NCI-H1105 treated with DMSO at 0.1 percent for 48 hours (cell line): Measurements from ENCODE around the gene ETV6.

ENCODE experiments used
- DNase-seq: peaks from one replicate; lab custom pipeline; 2025; lab: John Stamatoyannopoulos, UW

ETV6 gene

DNA sequence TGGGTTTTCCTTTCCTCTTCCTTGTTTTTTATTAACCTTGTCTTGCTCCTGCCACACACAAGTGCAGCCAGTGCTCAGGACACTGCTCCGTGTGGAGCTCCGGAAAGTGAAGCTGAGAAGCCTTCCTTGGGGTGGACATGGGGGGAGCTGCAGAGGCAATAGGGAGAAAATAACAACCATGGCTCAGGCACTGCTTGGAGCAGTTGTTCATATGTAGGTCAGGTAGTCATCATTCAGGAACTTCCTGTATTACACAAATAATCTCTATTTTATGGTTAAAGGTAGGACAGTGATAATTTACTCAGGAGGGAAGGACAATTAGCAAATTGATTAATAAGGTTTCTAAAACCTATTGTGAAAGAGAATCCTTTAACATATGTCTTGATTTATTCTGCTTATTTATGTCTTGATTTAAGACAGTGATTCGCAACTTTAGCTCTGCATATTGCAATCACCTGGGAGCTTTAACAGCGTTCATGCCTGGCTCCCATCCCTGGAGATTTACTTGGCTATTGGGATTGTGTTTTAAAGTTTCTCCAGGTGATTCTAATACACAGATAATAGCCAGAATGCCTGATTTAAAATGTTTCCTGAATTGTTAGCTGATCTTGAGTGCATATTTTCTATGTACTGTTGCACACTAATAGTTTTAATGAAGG, 92.1 kb downstream of the ETV6 start:
- no peak for DNase-seq

DNA sequence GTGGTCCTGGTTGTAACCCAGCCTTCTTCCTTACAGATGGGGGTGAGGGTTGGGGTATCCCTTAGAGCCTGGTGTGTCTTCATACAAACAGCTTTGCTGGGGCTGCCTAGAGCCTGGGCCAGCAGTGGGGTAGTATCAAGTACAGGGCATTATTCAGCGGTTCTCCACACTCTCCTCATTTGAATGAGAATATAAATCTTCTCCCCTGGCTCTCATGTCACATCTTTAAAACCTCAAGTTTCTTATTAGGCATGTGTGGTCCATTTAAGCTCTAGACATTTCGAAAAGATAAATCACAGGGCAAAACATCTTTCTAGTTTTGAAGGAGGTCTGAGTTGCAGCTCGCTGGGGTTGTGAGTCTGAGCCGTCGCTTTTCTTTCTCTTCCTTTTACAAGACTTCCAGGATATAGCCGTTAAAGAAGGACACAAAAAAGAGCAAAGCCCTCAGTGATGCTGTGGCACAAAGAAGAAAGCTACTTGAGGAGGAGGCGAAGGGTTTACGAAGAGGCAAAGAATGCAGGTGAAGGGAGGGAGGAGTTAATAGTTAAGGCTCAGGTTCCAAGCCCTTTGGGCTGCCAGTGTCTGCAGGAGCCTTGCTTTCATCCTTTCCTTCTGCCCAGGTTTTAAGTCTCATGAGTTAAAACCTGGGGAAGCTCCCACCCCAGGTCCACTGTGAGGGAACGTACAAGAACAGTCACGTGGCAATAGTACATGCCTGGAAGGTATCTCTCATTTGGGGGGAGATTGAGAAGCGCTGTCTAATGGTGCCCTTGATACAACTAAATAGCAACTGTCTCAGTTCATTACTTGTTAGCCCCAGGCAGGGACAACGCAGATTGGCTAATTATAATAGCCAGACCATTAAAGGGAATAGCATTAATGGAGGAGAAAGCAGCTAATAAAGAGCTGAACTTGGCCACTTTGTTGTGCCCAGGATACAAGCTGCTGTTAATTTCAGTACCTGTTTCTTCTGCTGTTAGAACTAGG, 94.2 kb downstream of the ETV6 start:
- DNase-seq, result no peak

DNA sequence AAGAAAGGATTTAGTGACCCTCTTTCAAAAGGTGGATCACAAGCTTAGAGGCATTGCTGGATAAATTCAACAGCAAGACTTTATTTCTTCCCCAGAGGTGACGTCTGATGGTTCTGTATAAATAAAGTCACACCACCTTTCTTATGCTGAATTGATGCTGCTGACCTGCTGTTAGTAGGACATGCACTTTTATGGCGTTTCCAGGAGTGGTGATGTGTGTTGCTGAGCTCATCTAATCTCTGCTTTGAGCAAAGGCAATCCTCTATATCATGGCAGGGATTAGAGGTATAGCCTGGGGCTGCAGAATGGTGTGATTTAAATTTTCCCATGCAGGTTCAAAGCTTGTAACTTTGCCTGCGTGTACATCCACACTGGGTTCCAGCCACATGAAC, 94.9 kb downstream of the ETV6 start:
- no peak for DNase-seq

DNA sequence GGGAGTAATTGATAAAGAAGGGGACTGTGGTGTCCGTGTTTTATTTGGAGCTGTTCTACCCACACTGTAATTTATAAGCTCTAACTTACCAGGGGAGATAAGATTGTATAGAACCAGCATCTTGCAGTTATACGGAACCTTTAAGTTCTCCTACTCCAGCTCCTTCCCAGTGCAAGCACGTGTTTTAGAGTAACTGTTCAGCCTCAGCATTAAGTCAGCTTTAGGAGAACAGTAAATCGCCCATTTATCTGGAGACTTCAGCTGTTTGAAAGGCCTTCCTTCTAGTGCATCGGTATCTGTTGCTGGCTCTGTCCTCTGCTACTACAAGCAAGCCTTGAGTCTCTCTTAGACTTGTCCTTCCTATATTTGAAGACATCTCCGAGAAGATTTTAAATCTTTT, 95.6 kb downstream of the ETV6 start:
- DNase-seq, result no peak

DNA sequence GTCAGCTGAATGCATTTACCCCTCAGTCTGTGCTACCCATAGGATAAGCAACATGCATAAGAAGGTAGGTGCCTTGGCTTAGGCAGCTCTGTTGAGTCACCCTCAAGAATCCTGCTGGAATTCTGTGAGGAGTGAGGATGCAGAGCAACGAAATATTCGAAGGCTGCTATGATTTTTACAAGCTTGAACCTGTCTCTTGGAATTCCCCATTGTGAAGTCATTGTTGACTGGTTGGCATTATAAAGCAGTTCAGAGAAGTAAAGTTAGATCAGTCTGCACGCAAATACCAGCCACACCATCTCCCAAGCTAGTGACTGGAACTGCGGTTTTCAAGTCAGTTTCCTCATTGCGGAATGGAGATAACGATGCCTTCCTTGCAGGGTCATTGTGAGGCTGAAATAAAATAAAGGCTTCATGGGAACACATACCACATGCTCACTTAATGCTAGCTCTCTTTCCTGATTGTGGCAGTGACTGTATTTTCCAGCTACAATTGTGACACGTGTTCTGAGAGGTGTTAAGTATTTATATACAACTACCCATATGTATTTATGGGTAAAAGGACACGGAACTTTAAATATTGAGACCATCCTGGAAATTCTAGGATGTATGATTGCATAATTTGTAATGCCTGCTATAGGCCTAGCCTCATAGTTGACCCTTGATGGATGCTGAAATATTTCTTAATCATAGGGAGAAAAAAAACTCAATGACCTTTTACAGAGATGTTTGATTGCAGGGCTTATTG, 96.7 kb downstream of the ETV6 start:
- DNase-seq, result no peak

DNA sequence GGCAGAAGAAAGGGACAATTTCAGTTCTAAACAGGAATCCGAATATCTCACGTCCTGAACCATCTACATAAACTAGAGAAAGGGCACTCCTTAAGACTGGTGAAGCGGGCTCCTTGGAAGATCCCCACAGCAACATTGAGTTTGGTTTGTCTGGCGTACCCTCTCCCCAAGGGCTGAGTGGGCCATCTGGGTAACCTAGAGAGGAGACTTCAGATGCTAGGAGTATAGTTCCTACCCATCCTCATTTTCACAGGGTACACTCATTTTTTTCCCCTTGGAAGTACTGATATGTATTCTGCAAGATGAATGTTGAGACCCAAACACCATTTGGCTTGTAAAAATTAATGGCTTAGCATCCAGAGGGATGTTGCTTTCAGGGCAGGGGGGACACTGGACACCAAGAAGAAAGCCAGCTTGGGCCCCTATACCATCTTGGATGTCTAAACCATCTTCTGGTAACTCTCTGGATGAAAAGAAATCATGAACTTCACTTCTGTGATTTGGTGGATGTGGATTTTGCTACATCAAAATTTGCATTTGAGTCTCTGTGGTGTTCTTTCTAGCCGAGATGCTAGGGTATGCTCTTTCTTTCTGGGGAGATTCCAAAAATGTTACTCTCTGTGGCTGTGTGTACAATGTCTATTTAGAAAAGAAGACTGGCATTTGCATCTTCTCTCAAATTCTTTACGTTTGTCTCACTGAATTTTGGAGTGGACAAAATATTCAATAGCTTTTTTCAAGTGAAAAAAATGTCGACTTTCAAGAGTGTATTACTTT, 97.7 kb downstream of the ETV6 start:
- no peak for DNase-seq

DNA sequence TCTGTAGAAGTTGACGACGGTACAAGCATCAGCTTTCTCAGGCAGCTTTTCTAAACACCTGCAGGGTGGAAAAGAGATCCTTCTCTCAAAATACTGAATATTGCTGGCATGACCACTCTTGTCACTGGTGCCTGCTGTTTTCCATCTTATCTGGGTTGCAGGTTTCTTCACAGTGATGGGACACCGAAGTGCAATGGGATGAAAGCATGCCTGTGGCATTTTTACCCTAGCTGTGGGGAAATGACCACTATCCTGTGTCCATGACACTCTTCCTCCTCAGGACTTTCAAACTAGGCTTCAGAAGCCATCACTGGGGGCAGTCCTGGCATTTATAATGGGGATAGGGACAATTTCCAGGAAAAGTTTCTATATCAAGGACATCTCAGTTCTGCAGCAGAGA, 98.5 kb downstream of the ETV6 start:
- no peak for DNase-seq

DNA sequence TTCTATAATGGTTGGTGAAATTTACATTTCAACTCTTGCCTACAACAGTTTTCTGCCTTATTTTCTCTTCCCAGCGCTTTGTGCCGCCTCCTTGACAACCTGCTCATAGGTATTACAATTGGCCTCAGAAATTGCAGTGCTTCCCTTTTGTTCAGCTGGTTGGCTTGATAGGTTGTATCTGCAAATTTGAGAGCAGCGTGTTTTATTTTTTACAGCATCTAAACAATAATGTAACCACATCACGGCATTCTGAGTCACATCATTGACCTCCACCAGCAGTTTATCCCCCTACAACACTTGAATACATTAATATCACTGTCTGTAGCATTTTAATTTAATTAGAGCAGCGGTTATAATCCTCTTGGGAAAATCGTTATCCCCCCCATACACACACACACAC, 99.4 kb downstream of the ETV6 start:
- DNase-seq, result no peak

DNA sequence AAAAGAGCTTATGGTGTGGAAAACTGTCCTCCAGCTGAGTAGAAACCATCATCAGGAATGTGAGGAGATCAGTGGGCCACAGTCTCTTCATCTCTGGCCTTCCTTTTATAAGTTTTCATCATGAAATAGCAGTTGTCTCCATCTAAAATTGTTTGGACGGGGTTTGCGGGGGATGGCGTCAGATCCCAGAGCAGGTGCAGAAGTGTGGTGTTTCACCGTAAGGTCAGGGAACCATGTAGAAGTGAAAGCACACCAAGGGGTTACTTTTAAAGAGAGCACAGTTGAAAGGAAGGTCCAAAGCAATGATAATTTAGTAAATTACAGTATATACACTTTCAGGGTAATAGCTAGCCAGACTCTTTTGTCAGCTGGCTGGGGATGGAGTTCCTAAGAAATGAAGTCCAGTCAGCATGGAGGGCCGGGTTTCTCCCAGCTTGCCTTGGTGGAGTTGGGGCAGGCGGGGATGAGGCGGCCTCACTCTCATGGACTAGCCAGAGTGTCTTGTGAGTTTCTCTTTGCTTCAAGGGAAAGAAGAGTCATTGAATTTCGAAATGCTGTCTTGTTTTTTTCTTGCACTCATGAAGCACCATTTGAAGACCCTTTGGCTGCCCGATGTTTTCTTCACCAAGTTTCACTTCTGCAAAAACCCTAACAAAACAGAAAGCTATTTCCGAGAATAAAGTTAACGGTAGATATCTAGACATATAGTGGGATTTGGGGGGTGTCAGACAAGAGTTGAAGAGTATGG, 100.6 kb downstream of the ETV6 start:
- no peak for DNase-seq

DNA sequence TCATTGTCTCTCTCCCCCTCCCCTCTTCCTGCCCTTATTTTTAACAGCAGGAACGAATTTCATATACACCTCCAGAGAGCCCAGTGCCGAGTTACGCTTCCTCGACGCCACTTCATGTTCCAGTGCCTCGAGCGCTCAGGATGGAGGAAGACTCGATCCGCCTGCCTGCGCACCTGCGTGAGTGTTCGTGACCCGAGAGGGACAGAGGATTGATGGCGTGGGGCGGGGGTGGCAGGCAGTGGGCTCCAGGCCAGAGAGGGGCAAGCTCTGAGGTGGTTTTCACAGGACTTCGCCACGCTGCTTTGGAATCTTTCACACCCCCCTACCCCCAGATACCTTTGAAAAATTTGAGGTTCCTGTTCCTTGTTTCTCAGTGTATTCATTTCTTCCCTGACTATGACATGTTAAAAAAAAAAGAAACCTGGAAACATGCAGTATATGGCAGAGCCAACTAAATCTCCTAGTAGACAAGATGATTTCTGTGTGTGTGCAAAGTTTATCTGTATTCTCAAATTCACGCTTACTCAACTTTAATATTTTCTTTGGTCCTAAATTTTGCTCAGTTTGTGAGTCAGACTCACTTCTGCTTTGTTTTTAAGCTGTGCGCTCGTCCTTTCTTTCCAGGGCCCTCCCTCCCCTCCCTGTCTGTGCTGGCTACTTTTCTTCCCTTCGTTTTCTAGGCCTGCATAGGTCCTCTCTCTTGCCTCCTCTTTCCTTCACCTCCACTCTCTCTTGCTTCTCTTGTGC, 103.1 kb downstream of the ETV6 start:
- DNase-seq, result no peak

DNA sequence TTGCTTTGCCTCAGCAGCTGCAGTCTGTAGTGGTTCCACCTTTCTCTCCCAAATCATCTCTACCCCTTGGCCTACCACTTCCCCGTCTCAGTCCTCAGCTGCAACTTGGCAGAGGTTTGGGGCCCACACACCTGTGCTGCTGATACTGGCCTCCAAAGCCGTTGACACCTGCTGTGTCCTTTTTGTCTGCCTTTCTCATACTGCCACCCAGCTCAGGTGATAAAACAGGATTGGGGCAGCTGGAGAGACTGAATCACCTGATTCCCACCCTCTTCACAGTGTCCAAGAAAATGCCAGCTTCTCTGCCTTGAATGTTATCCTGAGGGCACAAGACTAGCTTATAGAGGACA, 103.7 kb downstream of the ETV6 start:
- DNase-seq, result peak; percentile 83

DNA sequence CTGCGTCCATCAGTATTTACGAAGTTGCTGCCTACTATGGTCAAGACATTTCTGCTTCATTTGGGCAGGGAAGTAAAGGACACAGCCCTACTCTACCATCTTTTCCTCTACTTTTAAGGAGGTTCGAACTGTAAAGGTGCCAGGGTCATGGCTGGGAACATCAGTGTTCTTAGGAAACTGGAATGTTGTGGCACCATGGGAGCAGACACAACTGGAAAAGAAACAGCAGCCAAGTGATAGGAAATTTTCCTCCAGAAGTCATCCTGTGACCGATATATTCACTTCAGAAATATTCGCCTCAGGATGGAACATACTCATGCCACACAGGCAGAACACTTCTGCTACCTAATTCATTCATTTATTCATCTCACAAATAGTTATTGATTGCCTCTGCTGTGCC, 104.4 kb downstream of the ETV6 start:
- no peak for DNase-seq

DNA sequence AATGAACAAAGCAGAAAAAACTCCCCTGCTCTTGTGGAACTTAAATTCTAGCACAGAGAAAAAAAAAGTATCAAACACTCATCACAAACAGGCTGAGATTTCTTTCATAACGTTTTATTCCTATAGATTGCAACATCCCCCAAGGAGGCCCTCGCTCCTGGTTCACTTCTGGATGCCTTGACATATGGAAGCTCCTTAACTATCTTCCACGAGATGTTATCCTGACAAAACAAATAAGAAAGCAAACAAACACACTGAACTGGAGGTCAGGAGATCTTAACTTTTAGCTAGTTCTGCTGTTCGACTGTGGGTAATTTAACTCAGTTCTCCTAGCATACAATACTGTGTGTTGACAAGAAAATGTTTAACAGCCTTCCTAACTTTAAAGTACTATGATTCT, 104.8 kb downstream of the ETV6 start:
- no peak for DNase-seq

DNA sequence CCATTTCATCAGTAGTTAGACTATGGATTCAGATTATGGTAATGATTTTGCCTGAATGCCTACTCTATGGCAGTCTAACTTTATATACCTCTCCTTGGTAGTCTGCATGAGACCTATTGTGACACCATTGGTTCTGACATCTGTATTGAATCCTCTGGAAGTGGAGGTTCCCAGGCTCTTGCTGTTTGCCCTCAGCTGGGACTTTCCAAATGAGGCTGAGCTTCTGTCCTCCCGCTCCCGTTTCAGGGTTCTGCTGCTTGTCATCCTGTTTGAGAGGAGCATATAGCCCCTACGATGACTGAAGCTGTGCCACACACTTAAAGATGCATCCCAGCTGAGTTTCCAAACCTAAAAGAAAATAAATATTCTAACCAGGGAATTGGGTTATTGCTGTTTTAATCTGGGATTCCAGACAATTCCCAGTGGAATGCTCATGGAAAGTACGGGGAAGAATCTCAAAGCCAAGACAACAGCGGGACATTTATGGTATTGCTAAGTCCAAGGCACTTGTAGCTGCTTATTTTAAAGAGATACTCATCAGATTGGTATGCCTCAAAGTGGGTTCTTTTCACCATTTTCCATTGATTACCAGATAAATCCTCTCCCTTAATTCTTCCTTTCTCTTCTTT, 105.9 kb downstream of the ETV6 start:
- DNase-seq, result no peak

DNA sequence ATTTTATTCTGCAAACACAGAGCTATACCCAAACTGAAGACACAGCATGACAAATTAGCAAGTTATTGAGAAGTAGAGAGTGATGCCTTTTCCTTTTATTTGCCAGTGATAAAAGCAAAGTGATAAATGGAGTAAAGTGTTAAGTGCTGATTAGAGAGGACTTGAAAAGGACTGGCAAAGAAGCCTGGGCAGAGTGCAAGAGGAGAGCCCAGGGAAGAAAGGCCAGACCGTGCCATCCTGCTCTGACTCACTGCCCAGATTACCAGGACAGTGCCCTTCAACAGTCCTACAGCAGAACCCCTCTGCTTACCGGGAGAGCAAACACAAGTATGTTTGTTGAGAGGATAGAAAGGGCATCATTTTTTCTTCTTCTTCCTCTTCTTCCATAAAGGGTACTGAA, 106.5 kb downstream of the ETV6 start:
- DNase-seq, result no peak

DNA sequence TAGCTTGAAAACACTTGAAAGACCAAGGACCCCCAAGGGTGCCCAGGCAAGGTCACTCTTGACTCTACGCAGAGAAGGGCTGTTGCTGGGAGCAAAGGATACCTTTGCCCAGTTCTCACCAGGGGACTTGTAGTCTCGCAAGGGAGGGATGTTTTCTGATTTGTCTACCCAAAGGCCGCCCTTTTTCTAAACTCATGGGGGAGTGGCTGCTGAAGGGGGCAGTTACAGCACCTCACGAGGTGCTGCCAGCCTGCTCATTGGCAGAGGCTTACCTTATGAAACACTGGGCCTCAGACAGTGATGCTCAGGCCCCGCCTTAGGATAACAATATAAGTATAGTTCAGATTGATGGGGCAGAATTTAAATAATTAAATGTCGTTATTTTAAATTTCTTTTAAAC, 107.0 kb downstream of the ETV6 start:
- no peak for DNase-seq

DNA sequence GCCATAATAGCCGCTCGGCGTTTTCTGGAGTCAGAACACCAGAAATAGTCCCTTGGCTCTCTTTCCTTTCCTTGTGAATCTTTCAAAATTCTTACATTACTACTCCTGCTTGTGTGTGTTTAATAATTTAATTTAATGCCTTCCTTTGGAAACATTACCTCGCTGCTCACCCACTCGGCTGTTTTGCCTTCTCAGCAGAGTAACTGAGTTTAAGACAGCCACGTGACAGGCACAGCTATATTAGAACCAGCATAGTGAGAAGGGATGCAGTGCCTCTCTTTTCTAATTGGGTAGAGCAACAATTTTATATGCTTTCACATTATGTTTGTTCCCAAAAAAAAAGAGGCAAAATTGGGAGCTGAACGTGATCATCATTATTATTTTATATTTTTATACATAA, 107.6 kb downstream of the ETV6 start:
- DNase-seq, result no peak

DNA sequence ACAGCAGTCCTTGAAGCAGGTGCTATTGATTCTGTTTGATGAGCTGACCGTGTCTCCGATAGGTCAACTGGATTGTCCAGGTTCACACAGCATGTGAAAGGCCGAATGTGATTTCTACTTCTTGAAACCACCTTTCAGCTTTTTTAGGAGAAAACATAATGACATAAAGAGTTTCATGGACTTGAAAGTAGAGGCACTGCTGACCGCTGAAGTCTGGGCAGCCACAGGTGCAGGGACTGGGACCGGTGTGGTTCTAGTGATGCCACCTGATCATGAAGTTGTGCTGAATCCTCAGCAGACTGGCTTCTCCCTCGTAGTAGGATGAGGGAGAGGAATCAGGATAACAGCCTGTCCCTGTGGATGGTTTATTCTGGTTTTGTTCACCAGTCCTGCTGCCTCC, 108.1 kb downstream of the ETV6 start:
- DNase-seq, result no peak

DNA sequence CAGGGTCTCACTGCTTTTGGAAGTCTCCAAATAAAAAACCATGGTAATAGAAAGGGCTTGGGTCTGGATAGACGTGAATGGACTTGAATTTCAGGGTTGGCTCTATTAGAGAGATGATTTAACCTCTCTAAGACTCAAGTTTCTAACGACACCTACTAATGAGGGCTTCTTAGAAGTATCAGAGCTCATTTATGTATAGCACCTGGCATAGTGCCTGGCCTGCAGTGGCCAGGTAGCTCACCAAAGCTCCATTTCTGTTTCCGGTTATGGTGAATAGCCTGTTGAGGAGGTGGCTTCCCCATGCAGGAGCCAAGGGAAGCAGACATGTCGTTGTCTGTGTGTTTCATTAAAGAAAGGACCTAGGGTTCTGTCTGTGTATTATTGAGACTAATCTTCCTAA, 108.6 kb downstream of the ETV6 start:
- peak; percentile 87 for DNase-seq
